HepG2 (cell line): Measurements from ENCODE around the gene MFSD11. TPM values are rescaled to one million over a fixed set of nuclear protein-coding genes. Genes with fewer than 3 reads are reported as not detected.

Experiments used
- ATAC-seq: fragments of 200-7000 bp; cut with Tn5 transposase; 3 replicates; pipeline ENCODE4 v1.9.1; 2020; ENCODE audit warnings: mild to moderate bottlenecking, moderate library complexity
- BruUV-seq: library from RNA; stranded (reverse); fragments of 400-500 nt; replicated peaks from 2 replicates; lab custom pipeline; 2021; lab: Mats Ljungman, UMichigan
- CTCF ChIA-PET: fragments of 300-600 bp; formaldehyde crosslinking; extraction: SDS; loops from one replicate; lab custom pipeline; 2021; ENCODE audit warnings: low total read pairs, inconsistent platforms, low intra/inter-chr PET ratio; lab: Yijun Ruan, JAX
- POLR2A ChIA-PET: fragments of 350-600 bp; sonication (Branson Sonifier 250); formaldehyde crosslinking; loops from one replicate; lab custom pipeline; 2020; ENCODE audit warnings: antibody characterized with exemption, inconsistent platforms; lab: Yijun Ruan, JAX
- DNase-seq: peaks from one replicate; pipeline ENCODE4 v3.0.0-alpha.2; 2015; ENCODE audit warnings: low spot score
- FAIRE-seq: peaks from 3 replicates; lab custom pipeline; 2011; peaks lifted over from hg19 to GRCh38; lab: Jason Lieb, UNC
- H2AFZ ChIP-seq: one replicate; pipeline ENCODE4 v1.6.1; 2011; ENCODE audit warnings: low read length, inconsistent platforms
- H3K27ac ChIP-seq: fragments of 300-600 bp; 3 replicates; pipeline ENCODE4 v1.8.0; 2011; ENCODE audit warnings: mixed run types, mild to moderate bottlenecking, mixed read lengths, low read length, inconsistent platforms; ENCODE audit not compliant: insufficient read depth; ENCODE audit errors: extremely low read length
- H3K27me3 ChIP-seq, 2 experiments: fragments of 200-600 bp in 1 of 2; 2 replicates in 1 of 2; 3 replicates in 1 of 2; pipeline versions ENCODE4 v1.6.0 to v1.8.0; 2011; ENCODE audit warnings: low read length in 2 of 2, mild to moderate bottlenecking in 2 of 2, moderate library complexity in 2 of 2, inconsistent platforms in 1 of 2; ENCODE audit not compliant: insufficient read depth in 2 of 2, control insufficient read depth in 1 of 2
- H3K36me3 ChIP-seq, 2 experiments: fragments of 200-600 bp in 1 of 2; replicated peaks in 1 of 2; 2 replicates in 1 of 2; 3 replicates in 1 of 2; pipeline versions ENCODE4 v1.5.1 to v1.8.0; 2011; ENCODE audit warnings: low read length in 2 of 2, inconsistent platforms in 1 of 2; ENCODE audit not compliant: insufficient read depth in 2 of 2, control insufficient read depth in 1 of 2
- H3K4me1 ChIP-seq: 2 replicates; pipeline ENCODE4 v1.5.1; 2012; ENCODE audit warnings: low read length, inconsistent platforms; ENCODE audit not compliant: insufficient read depth
- H3K4me2 ChIP-seq: 2 replicates; pipeline ENCODE4 v1.6.0; 2011; ENCODE audit warnings: low read depth, low read length, inconsistent platforms
- H3K4me3 ChIP-seq, 3 experiments: fragments of 200-600 bp in 1 of 3; sonication (generic), shearing (Covaris generic) in 1 of 3; replicated peaks in 1 of 3; 2 replicates each; pipeline ENCODE4 v1.5.1; 2011 to 2016; ENCODE audit warnings: low read length in 3 of 3, inconsistent platforms in 2 of 3, low read depth in 2 of 3, mild to moderate bottlenecking in 2 of 3, control low read depth in 1 of 3, mixed read lengths in 1 of 3; ENCODE audit not compliant: insufficient read depth in 1 of 3
- H3K79me2 ChIP-seq: one replicate; pipeline ENCODE4 v1.6.1; 2011; ENCODE audit warnings: low read length, inconsistent platforms; ENCODE audit not compliant: insufficient read depth
- H3K9ac ChIP-seq: 2 replicates; pipeline ENCODE4 v1.6.0; 2011; ENCODE audit warnings: mild to moderate bottlenecking, low read depth, low read length, inconsistent platforms; ENCODE audit not compliant: insufficient read depth
- H3K9me3 ChIP-seq: 2 replicates; pipeline ENCODE4 v1.5.1; 2012; ENCODE audit warnings: mild to moderate bottlenecking, low read length
- H4K20me1 ChIP-seq: 2 replicates; pipeline ENCODE4 v1.6.0; 2011; ENCODE audit warnings: inconsistent platforms, mild to moderate bottlenecking, low read length, moderate library complexity; ENCODE audit not compliant: insufficient read depth
- BRF2 ChIP-seq: sonication (generic); formaldehyde crosslinking; IDR thresholded peaks from 2 replicates; pipeline ENCODE4 v1.8.1; 2022; ENCODE audit warnings: mild to moderate bottlenecking, missing genetic modification reagents
- CHD4 ChIP-seq: fragments of 200-600 bp; sonication (generic); IDR thresholded peaks from 2 replicates; pipeline ENCODE4 v1.7.0; 2017; ENCODE audit warnings: mild to moderate bottlenecking, low read length, borderline replicate concordance
- CTCF ChIP-seq: sonication (generic); formaldehyde crosslinking; IDR thresholded peaks from 2 replicates; pipeline ENCODE4 v1.5.0; 2020; ENCODE audit warnings: mild to moderate bottlenecking, missing genetic modification reagents, moderate library complexity
- FOXP4 ChIP-seq: sonication (generic); formaldehyde crosslinking; IDR thresholded peaks from 2 replicates; pipeline ENCODE4 v1.4.0; 2020; ENCODE audit warnings: missing genetic modification reagents
- NBN ChIP-seq: fragments of 450-650 bp; conservative IDR thresholded peaks from 2 replicates; pipeline ENCODE4 v1.6.1; 2017
- SNAI1 ChIP-seq: sonication (generic); formaldehyde crosslinking; IDR thresholded peaks from 2 replicates; pipeline ENCODE4 v1.5.0; 2020; ENCODE audit warnings: mild to moderate bottlenecking, missing genetic modification reagents, borderline replicate concordance
- STAG1 ChIP-seq: sonication (generic); formaldehyde crosslinking; IDR thresholded peaks from 2 replicates; pipeline ENCODE4 v1.4.0; 2020; ENCODE audit warnings: missing genetic modification reagents
- ZBTB7B ChIP-seq: sonication (generic); formaldehyde crosslinking; IDR thresholded peaks from 2 replicates; pipeline ENCODE4 v1.4.0; 2020; ENCODE audit warnings: missing genetic modification reagents
- ZNF572 ChIP-seq: sonication (generic); formaldehyde crosslinking; IDR thresholded peaks from 2 replicates; pipeline ENCODE4 v1.5.1; 2020; ENCODE audit warnings: mild to moderate bottlenecking, missing genetic modification reagents
- ZNF609 ChIP-seq: sonication (generic); formaldehyde crosslinking; IDR thresholded peaks from 2 replicates; pipeline ENCODE4 v1.4.0; 2020; ENCODE audit warnings: mild to moderate bottlenecking, missing genetic modification reagents, borderline replicate concordance
- ZSCAN30 ChIP-seq: sonication (generic); formaldehyde crosslinking; IDR thresholded peaks from 2 replicates; pipeline ENCODE4 v1.5.0; 2020; ENCODE audit warnings: mild to moderate bottlenecking, missing genetic modification reagents
- WGBS: methylation state at CpG from one replicate; pipeline ENCODE4 v1.1.6; 2017; ENCODE audit warnings: low lambda C conversion rate; 5-methylcytosine and 5-hydroxymethylcytosine counted together
- in situ Hi-C: cut with HindIII; loops from 2 replicates; pipeline ENCODE4 v1.10.0; 2017; ENCODE audit warnings: low pct_unique_long_range_greater_than_20kb; ENCODE audit not compliant: extremely low pct_ligation_motif_present
- intact Hi-C: fragments of 100-400 bp; cut with micrococcal nuclease; formaldehyde crosslinking; loops from one replicate; pipeline ENCODE4 v1.10.0; 2022; ENCODE audit not compliant: unreplicated experiment
- polyA plus RNA-seq, 8 experiments: library from polyadenylated mRNA; depleted of rRNA in 3 of 8; stranded (reverse) in 7 of 8; unstranded in 1 of 8; fragments of >200 nt; fragmentation: Illumina TruSeq in 4 of 8; extraction: Trizol in 4 of 8; gene quantifications; 2 replicates each; pipeline versions ENCODE4 v1.2.1 to v1.2.3, GENCODE V29; 2011 to 2016; ENCODE audit warnings: low read depth in 4 of 8, missing spikeins in 1 of 8, mixed read lengths in 1 of 8; ENCODE audit not compliant: insufficient read depth in 1 of 8
- total RNA-seq, 5 experiments: library from RNA; depleted of rRNA; stranded (reverse); fragments of >200 nt; fragmentation: Illumina TruSeq; extraction: Trizol; gene quantifications; 2 replicates each; pipeline ENCODE4 v1.2.3, GENCODE V29; 2016; ENCODE audit warnings: low read depth in 1 of 5

Gene MFSD11
- total and polyA plus RNA-seq, 2 of the 13 experiments (the other 11 are each of a cell fraction or from before 2014, with no cell fraction given): 26.1 to 36.3 TPM

GRCh38 chr17:76793775-76794174 is 55.9 kb downstream of the MFSD11 start:
- ChIA-PET POLR2A (interaction anchor here (0.7 kb wide), 1 partner anchor 15 kb away, joined by 3 read pairs; no protein-coding TSS in a partner anchor), CTCF (interaction anchor here (1.7 kb wide), 2 partner anchors 50 to 273 kb away, joined by 3 to 4 read pairs; no protein-coding TSS in a partner anchor)
- H3K9me3 ChIP-seq: no peaks in the 10 kb centered on the region
- H3K36me3 ChIP-seq: no peaks in the 10 kb centered on the region
- no peak overlapping the region for H2AFZ ChIP-seq
- no peak overlapping the region for H3K27ac ChIP-seq
- in situ Hi-C loops (no loop called here), intact Hi-C loops (no loop called here)
- no peak overlapping the region for H3K9ac ChIP-seq
- 36% methylated on average over 4 of the region's 4 CpGs for WGBS
- peaks cover 20% of the 10 kb centered on the region for H3K4me1 ChIP-seq
- FAIRE-seq: no peak
- H3K27me3 ChIP-seq: no peaks in the 10 kb centered on the region
- no peak overlapping the region for H3K4me3 ChIP-seq
- no peaks in the 10 kb centered on the region for H4K20me1 ChIP-seq
- H3K79me2 ChIP-seq: no peaks in the 10 kb centered on the region
- H3K4me2 ChIP-seq: no peak overlapping the region
- DNase-seq: peak; percentile 53
- ATAC-seq: peak; percentile 91
- BruUV-seq: no TSS peak
- TF ChIP-seq ZBTB7B (CRISPR knock-in tag): no peak
- TF ChIP-seq NBN: no peak
- TF ChIP-seq FOXP4 (CRISPR knock-in tag): no peak
- no peak for TF ChIP-seq CHD4
- no peak for TF ChIP-seq ZSCAN30 (CRISPR knock-in tag)
- no peak for TF ChIP-seq SNAI1
- TF ChIP-seq STAG1: peak; percentile 72
- TF ChIP-seq CTCF (CRISPR knock-in tag): peak; percentile 73
- TF ChIP-seq ZNF609: no peak
- TF ChIP-seq ZNF572 (CRISPR knock-in tag): no peak
- TF ChIP-seq BRF2 (CRISPR knock-in tag): no peak
